Colonic mucosa (tissue), 4 donors: ENCODE data around the gene SLC20A1. TPM values are rescaled to one million over a fixed set of nuclear protein-coding genes. Genes with fewer than 3 reads are reported as not detected.

Experiments
- DNase-seq: peaks from one replicate; pipeline ENCODE4 v3.0.0-alpha.2; 2020
- H3K27ac ChIP-seq: fragments of 200-600 bp; one replicate; pipeline ENCODE4 v1.8.0; 2021
- H3K27me3 ChIP-seq: fragments of 200-600 bp; one replicate; pipeline ENCODE4 v1.8.0; 2021
- H3K36me3 ChIP-seq: fragments of 200-600 bp; one replicate; pipeline ENCODE4 v1.8.0; 2021
- H3K4me1 ChIP-seq: fragments of 200-600 bp; one replicate; pipeline ENCODE4 v1.8.0; 2021; ENCODE audit warnings: mild to moderate bottlenecking
- H3K4me3 ChIP-seq: fragments of 200-600 bp; one replicate; pipeline ENCODE4 v1.8.0; 2021
- H3K9ac ChIP-seq, 2 donors: one replicate each; pipeline ENCODE4 v1.7.0; 2013; ENCODE audit warnings: control low read depth in 2 of 2, low read depth in 2 of 2, low read length in 2 of 2
- H3K9me3 ChIP-seq: fragments of 200-600 bp; one replicate; pipeline ENCODE4 v1.8.0; 2021
- CTCF ChIP-seq: fragments of 200-600 bp; IDR thresholded peaks from one replicate; pipeline ENCODE4 v1.8.0; 2022; ENCODE audit warnings: antibody characterized with exemption, mild to moderate bottlenecking
- intact Hi-C: fragments of 100-400 bp; cut with DNase I; formaldehyde crosslinking; loops from one replicate; pipeline ENCODE4 v1.14.1; 2022
- total RNA-seq, 2 donors: library from RNA; stranded (reverse); fragmentation: NEBNext Ultra II Directional in 1 of 2; extraction: Animal tissue kit (Norgen Biotek cat#: 25700) in 1 of 2; gene quantifications; one replicate each; pipeline ENCODE4 v1.2.1, GENCODE V29; 2021
- donor health status: healthy.
- donor health status: DM: no; HTN: no; CAD: no.
- donor health status: DM: no; HTN: no; CAD: no.

Gene SLC20A1
- total RNA-seq, 2 donors from 2014 or later, result 50.9 to 119 TPM

- no peak for TF ChIP-seq CTCF
- H3K9me3 ChIP-seq, result no peaks in the 10 kb centered on the region
- H3K27ac ChIP-seq, result no peak overlapping the region
- no peaks in the 10 kb centered on the region for H3K36me3 ChIP-seq
- no peak overlapping the region for H3K4me3 ChIP-seq
- DNase-seq, result no peak
- no peaks in the 10 kb centered on the region for H3K27me3 ChIP-seq
- H3K9ac ChIP-seq, result no peak overlapping the region
- intact Hi-C loops, result loop anchor here (10.0 kb wide), 1 partner anchor 342 kb away; no protein-coding TSS in a partner anchor
- H3K4me1 ChIP-seq, result no peaks in the 10 kb centered on the region
Observed at GRCh38 chr2:112602917-112603316, 42.8 kb upstream of the SLC20A1 start.

GRCh38 chr2:112603731-112604130 lies 42.0 kb upstream of the SLC20A1 start:
- intact Hi-C loops, result loop anchor here (10.0 kb wide), 1 partner anchor 341 kb away; no protein-coding TSS in a partner anchor
- Histone ChIP-seq H3K36me3 (no peaks in the 10 kb centered on the region), H3K27ac (no peak overlapping the region), H3K9me3 (no peaks in the 10 kb centered on the region), H3K4me3 (no peak overlapping the region), H3K27me3 (no peaks in the 10 kb centered on the region), H3K4me1 (no peaks in the 10 kb centered on the region), H3K9ac (no peak overlapping the region)
- DNase-seq, result no peak
- TF ChIP-seq CTCF, result no peak

GRCh38 chr2:112604952-112605351 lies 40.8 kb upstream of the SLC20A1 start:
- H3K4me3 ChIP-seq, result no peak overlapping the region
- H3K4me1 ChIP-seq, result no peaks in the 10 kb centered on the region
- no peak for DNase-seq
- H3K9ac ChIP-seq, result no peak overlapping the region
- H3K9me3 ChIP-seq, result no peaks in the 10 kb centered on the region
- no peaks in the 10 kb centered on the region for H3K36me3 ChIP-seq
- no peak for TF ChIP-seq CTCF
- intact Hi-C loops, result loop anchor here (10.0 kb wide), 1 partner anchor 340 kb away; no protein-coding TSS in a partner anchor
- no peaks in the 10 kb centered on the region for H3K27me3 ChIP-seq
- H3K27ac ChIP-seq, result no peak overlapping the region

- intact Hi-C loops, result loop anchor here (10.0 kb wide), 1 partner anchor 339 kb away; no protein-coding TSS in a partner anchor
- DNase-seq, result no peak
- Histone ChIP-seq H3K36me3 (no peaks in the 10 kb centered on the region), H3K27ac (no peak overlapping the region), H3K9ac (peak overlapping the region in 1 of 2 donors; percentile 14), H3K4me3 (no peak overlapping the region), H3K9me3 (no peaks in the 10 kb centered on the region), H3K4me1 (no peaks in the 10 kb centered on the region), H3K27me3 (no peaks in the 10 kb centered on the region)
- TF ChIP-seq CTCF, result no peak
Observed at GRCh38 chr2:112605926-112606325, 39.8 kb upstream of the SLC20A1 start.

- intact Hi-C loops, result loop anchor here (10.0 kb wide), 1 partner anchor 338 kb away; no protein-coding TSS in a partner anchor
- no peaks in the 10 kb centered on the region for H3K27me3 ChIP-seq
- no peaks in the 10 kb centered on the region for H3K36me3 ChIP-seq
- no peak for TF ChIP-seq CTCF
- peak; percentile 72 for DNase-seq
- no peaks in the 10 kb centered on the region for H3K9me3 ChIP-seq
- peak overlapping the region; percentile 27 for H3K27ac ChIP-seq
- H3K4me3 ChIP-seq, result no peak overlapping the region
- H3K4me1 ChIP-seq, result no peaks in the 10 kb centered on the region
- H3K9ac ChIP-seq, result peak overlapping the region; percentile 5 to 14
Observed at GRCh38 chr2:112606547-112606946, 39.2 kb upstream of the SLC20A1 start.
